GM23338 (cell line): Measurements from ENCODE around the gene FBXO15. TPM values are rescaled to one million over a fixed set of nuclear protein-coding genes. Genes with fewer than 3 reads are reported as not detected.
A peak's percentile ranks its signal among the peaks of the same experiment; 100 is the strongest.

ENCODE experiments used
- ATAC-seq: fragments of 200-7000 bp; cut with Tn5 transposase; 3 replicates; pipeline ENCODE4 v1.9.1; 2020
- DNase-seq: peaks from one replicate; pipeline ENCODE4 v3.0.0-alpha.2; 2015; ENCODE audit warnings: low spot score
- H2AFZ ChIP-seq: fragments of 200-600 bp; sonication (generic); 2 replicates; pipeline ENCODE4 v1.8.0; 2016; ENCODE audit warnings: antibody characterized with exemption, mild to moderate bottlenecking, moderate library complexity
- H3F3A ChIP-seq: fragments of 200-600 bp; sonication (generic); replicated peaks from 2 replicates; pipeline ENCODE4 v1.8.0; 2017; ENCODE audit warnings: antibody characterized with exemption, mixed run types, low read depth
- H3K27ac ChIP-seq: fragments of 200-600 bp; sonication (generic); 2 replicates; pipeline ENCODE4 v1.6.1; 2016; ENCODE audit warnings: low read depth
- H3K27me3 ChIP-seq: fragments of 200-600 bp; sonication (generic); 2 replicates; pipeline ENCODE4 v1.8.0; 2016; ENCODE audit warnings: mild to moderate bottlenecking, mixed run types, moderate library complexity; ENCODE audit not compliant: insufficient read depth
- H3K36me3 ChIP-seq: fragments of 200-600 bp; sonication (generic); 2 replicates; pipeline ENCODE4 v1.8.0; 2016; ENCODE audit warnings: mild to moderate bottlenecking; ENCODE audit not compliant: insufficient read depth
- H3K4me1 ChIP-seq: fragments of 200-600 bp; sonication (generic); 2 replicates; pipeline ENCODE4 v1.8.0; 2016; ENCODE audit warnings: mild to moderate bottlenecking, moderate library complexity; ENCODE audit not compliant: insufficient read depth
- H3K4me2 ChIP-seq: fragments of 200-600 bp; sonication (generic); 2 replicates; pipeline ENCODE4 v1.7.1; 2017; ENCODE audit warnings: mixed run types
- H3K4me3 ChIP-seq: fragments of 200-600 bp; sonication (generic); 2 replicates; pipeline ENCODE4 v1.6.1; 2016; ENCODE audit warnings: mixed run types
- H3K79me2 ChIP-seq: fragments of 200-600 bp; sonication (generic); replicated peaks from 2 replicates; pipeline ENCODE4 v1.8.0; 2017; ENCODE audit warnings: mild to moderate bottlenecking; ENCODE audit not compliant: insufficient read depth
- H3K9me2 ChIP-seq: fragments of 200-600 bp; sonication (generic); 2 replicates; pipeline ENCODE4 v1.8.0; 2017; ENCODE audit not compliant: insufficient read depth
- H4K20me1 ChIP-seq: fragments of 200-600 bp; sonication (generic); replicated peaks from 2 replicates; pipeline ENCODE4 v1.8.0; 2017; ENCODE audit warnings: mild to moderate bottlenecking; ENCODE audit not compliant: insufficient read depth
- H3K27ac Mint-ChIP-seq: 2 replicates; pipeline ENCODE4 v1.8.0; 2020; ENCODE audit warnings: inconsistent platforms, mild to moderate bottlenecking, moderate library complexity, mixed read lengths
- H3K27me3 Mint-ChIP-seq: 3 replicates; pipeline ENCODE4 v1.8.0; 2022; ENCODE audit warnings: low read depth, mild to moderate bottlenecking, moderate library complexity, mixed read lengths, inconsistent platforms; ENCODE audit not compliant: insufficient read depth, poor library complexity
- H3K36me3 Mint-ChIP-seq: 3 replicates; pipeline ENCODE4 v1.8.0; 2021; ENCODE audit warnings: low read depth, mild to moderate bottlenecking, inconsistent platforms, moderate library complexity, mixed read lengths
- H3K4me1 Mint-ChIP-seq: 3 replicates; pipeline ENCODE4 v1.8.0; 2020; ENCODE audit warnings: mild to moderate bottlenecking, inconsistent platforms, mixed read lengths
- H3K4me3 Mint-ChIP-seq: 3 replicates; pipeline ENCODE4 v1.8.0; 2021; ENCODE audit warnings: moderate library complexity, mild to moderate bottlenecking, inconsistent platforms, mixed read lengths
- H3K9me3 Mint-ChIP-seq: 3 replicates; pipeline ENCODE4 v1.8.0; 2020; ENCODE audit warnings: moderate library complexity, mild to moderate bottlenecking, inconsistent platforms, mixed read lengths
- CREB1 ChIP-seq: fragments of 250-450 bp; sonication (Bioruptor Pico); IDR thresholded peaks from 2 replicates; pipeline ENCODE4 v1.5.0; 2020; ENCODE audit warnings: low read depth, mild to moderate bottlenecking, moderate library complexity
- CTCF ChIP-seq, 2 experiments: fragments of 200-600 bp in 1 of 2; sonication (generic) in 1 of 2; conservative IDR thresholded peaks; 2 replicates each; pipeline versions ENCODE4 v1.5.1 to v1.6.1; 2016 to 2017; ENCODE audit warnings: antibody characterized with exemption in 2 of 2, low read depth in 2 of 2, mild to moderate bottlenecking in 2 of 2, moderate library complexity in 1 of 2
- ETS1 ChIP-seq: IDR thresholded peaks from 2 replicates; pipeline ENCODE4 v1.6.1; 2016; ENCODE audit warnings: antibody characterized with exemption
- EZH2 ChIP-seq: fragments of 200-600 bp; sonication (generic); IDR thresholded peaks from one replicate; pipeline ENCODE4 v1.8.0; 2017; ENCODE audit warnings: antibody characterized with exemption, mild to moderate bottlenecking, low read depth; ENCODE audit not compliant: unreplicated experiment
- EZH2phosphoT487 ChIP-seq: fragments of 200-600 bp; sonication (generic); IDR thresholded peaks from one replicate; pipeline ENCODE4 v1.8.1; 2018; ENCODE audit warnings: antibody characterized with exemption; ENCODE audit not compliant: unreplicated experiment
- JUNB ChIP-seq: IDR thresholded peaks from one replicate; pipeline ENCODE4 v1.6.1; 2016; ENCODE audit warnings: antibody characterized with exemption; ENCODE audit not compliant: unreplicated experiment
- NANOG ChIP-seq: IDR thresholded peaks from 2 replicates; pipeline ENCODE4 v1.6.1; 2016; ENCODE audit warnings: antibody characterized with exemption, borderline replicate concordance
- REST ChIP-seq: IDR thresholded peaks from one replicate; pipeline ENCODE4 v1.6.1; 2018; ENCODE audit warnings: antibody characterized with exemption; ENCODE audit not compliant: unreplicated experiment
- STAT1 ChIP-seq: IDR thresholded peaks from one replicate; pipeline ENCODE4 v1.6.1; 2016; ENCODE audit warnings: antibody characterized with exemption; ENCODE audit not compliant: unreplicated experiment
- ZNF114 ChIP-seq: fragments of 250-450 bp; sonication (Bioruptor Pico); IDR thresholded peaks from 2 replicates; pipeline ENCODE4 v1.5.0; 2020; ENCODE audit warnings: mild to moderate bottlenecking, moderate library complexity
- ZNF331 ChIP-seq: fragments of 250-450 bp; sonication (Bioruptor Pico); IDR thresholded peaks from 2 replicates; pipeline ENCODE4 v1.5.0; 2020; ENCODE audit warnings: low read depth, mild to moderate bottlenecking, moderate library complexity
- ZNF462 ChIP-seq: fragments of 250-450 bp; sonication (Bioruptor Pico); IDR thresholded peaks from 2 replicates; pipeline ENCODE4 v1.5.0; 2020; ENCODE audit warnings: mild to moderate bottlenecking, moderate library complexity
- polyA plus RNA-seq: library from polyadenylated mRNA; unstranded; fragments of >200 nt; fragmentation: Nextera tagmentation; extraction: Ambion mirVana; gene quantifications from 2 replicates; pipeline ENCODE4 v1.2.1, GENCODE V29; 2016
- total RNA-seq: library from RNA; depleted of rRNA; stranded (reverse); fragments of >200 nt; shearing (Covaris generic); gene quantifications from 2 replicates; pipeline ENCODE4 v1.2.3, GENCODE V29; 2014

FBXO15 gene
- total and polyA plus RNA-seq, 2 experiments from 2014 or later: 0.21 to 0.53 TPM

GRCh38 chr18:74146756-74147155 lies 878 bp downstream of the FBXO15 start (continued):
- TF ChIP-seq ETS1: no peak

- H3K4me1 Mint-ChIP-seq: peaks cover 13% of the 10 kb centered on the region
- DNase-seq: no peak
- H3K36me3 ChIP-seq: no peaks in the 10 kb centered on the region
- H2AFZ ChIP-seq: peak overlapping the region; percentile 43; the same call in 1 of the 2 replicates
- peaks cover 8% of the 10 kb centered on the region for H3K27me3 Mint-ChIP-seq
- H3K27ac ChIP-seq: no peak overlapping the region
- H3K27me3 ChIP-seq: peaks cover 9% of the 10 kb centered on the region; the same call in 1 of the 2 replicates
- H3K4me1 ChIP-seq: no peaks in the 10 kb centered on the region
- no peaks in the 10 kb centered on the region; the same call in 2 of the 3 replicates for H3K36me3 Mint-ChIP-seq
- ATAC-seq: no peak
- H3K4me2 ChIP-seq: no peak overlapping the region
- H3K9me3 Mint-ChIP-seq: no peaks in the 10 kb centered on the region
- no peaks in the 10 kb centered on the region for H3F3A ChIP-seq
- no peaks in the 10 kb centered on the region for H4K20me1 ChIP-seq
- no peaks in the 10 kb centered on the region for H3K79me2 ChIP-seq
- no peak overlapping the region for H3K4me3 Mint-ChIP-seq
- H3K9me2 ChIP-seq: no peaks in the 10 kb centered on the region
- no peak for TF ChIP-seq NANOG
- no peak for TF ChIP-seq JUNB
- TF ChIP-seq ZNF462: no peak
- TF ChIP-seq ETS1: no peak
- no peak for TF ChIP-seq REST
- TF ChIP-seq ZNF331 (CRISPR knock-in tag): no peak
- no peak for TF ChIP-seq CREB1 (CRISPR knock-in tag)
- no peak for TF ChIP-seq STAT1
- TF ChIP-seq ZNF114 (CRISPR knock-in tag): no peak
- TF ChIP-seq EZH2phosphoT487: no peak
- TF ChIP-seq CTCF (conservative IDR thresholded peaks at IDR 0.05; ENCODE audit: low read depth in 2 of 2): no peak
- TF ChIP-seq EZH2: no peak
- H3K27ac Mint-ChIP-seq: no peak overlapping the region
- H3K4me3 ChIP-seq: no peak overlapping the region
Measured at GRCh38 chr18:74142252-74142651, 5.4 kb downstream of the FBXO15 start.
